ENCODE data around the gene ACOT7. TPM values are rescaled to one million over a fixed set of nuclear protein-coding genes. Genes with fewer than 3 reads are reported as not detected.
A peak's percentile ranks its signal among the peaks of the same experiment; 100 is the strongest.

Gene ACOT7
- total RNA-seq, 1 experiment from 2014 or later: 151 TPM

- TF ChIP-seq FOXK1 (CRISPR knock-in tag; IDR thresholded peaks at IDR 0.05) (peak; percentile 21; the same call in 1 of the 2 replicates), TEAD4 (CRISPR knock-in tag; IDR thresholded peaks at IDR 0.05) (no peak)
Observed at GRCh38 chr1:6239213-6239752, 154.3 kb downstream of the ACOT7 start (continued).

GRCh38 chr1:6237093-6237492 lies 156.5 kb downstream of the ACOT7 start:
- ATAC-seq: no peak
- TF ChIP-seq ZNF121 (CRISPR knock-in tag; IDR thresholded peaks at IDR 0.05): peak; percentile 91
- TF ChIP-seq AFF4 (CRISPR knock-in tag; IDR thresholded peaks at IDR 0.05; ENCODE audit: borderline replicate concordance): no peak
- H3K4me1 Mint-ChIP-seq: peaks cover 57% of the 10 kb centered on the region

GRCh38 chr1:6235296-6235677 lies 158.3 kb downstream of the ACOT7 start:
- Mint-ChIP-seq H3K9me3 (no peaks in the 10 kb centered on the region), H3K27ac (peak overlapping the region; percentile 84), H3K4me1 (peaks cover 44% of the 10 kb centered on the region), H3K27me3 (ENCODE audit: low read depth) (no peaks in the 10 kb centered on the region), H3K4me3 (peak overlapping the region; percentile 85), H3K36me3 (peaks cover 34% of the 10 kb centered on the region)
- ChIA-PET POLR2A (interaction anchor here (1.0 to 4.6 kb wide), 4 partner anchors 10 to 29 kb away, joined by 3 to 22 read pairs (median 4); no protein-coding TSS in a partner anchor), CTCF (interaction anchor here (0.6 to 21.4 kb wide), 6 partner anchors 9 to 188 kb away, joined by 3 to 489 read pairs (median 6); partner anchors contain the start of gene RNF207)
- no peak for DNase-seq (ENCODE audit: low spot score)
- no peak for ATAC-seq
- TF ChIP-seq NR3C1 (CRISPR knock-in tag; conservative IDR thresholded peaks at IDR 0.05; ENCODE audit: low read depth) (no peak), ZNF317 (CRISPR knock-in tag; IDR thresholded peaks at IDR 0.05; ENCODE audit: borderline replicate concordance, low read depth) (no peak), FOXP4 (CRISPR knock-in tag; IDR thresholded peaks at IDR 0.05) (no peak), AR (CRISPR knock-in tag; IDR thresholded peaks at IDR 0.05) (no peak), AFF4 (CRISPR knock-in tag; IDR thresholded peaks at IDR 0.05; ENCODE audit: borderline replicate concordance) (no peak), ZNF425 (CRISPR knock-in tag; conservative IDR thresholded peaks at IDR 0.05) (no peak), JAZF1 (CRISPR knock-in tag; IDR thresholded peaks at IDR 0.05) (no peak), SOX15 (CRISPR knock-in tag; IDR thresholded peaks at IDR 0.05) (no peak), PRRX2 (CRISPR knock-in tag; IDR thresholded peaks at IDR 0.05) (no peak), GRHL2 (CRISPR knock-in tag; IDR thresholded peaks at IDR 0.05; ENCODE audit: insufficient replicate concordance, severe bottlenecking) (no peak), CBFB (CRISPR knock-in tag; IDR thresholded peaks at IDR 0.05; ENCODE audit: low read depth) (no peak), OVOL2 (CRISPR knock-in tag; IDR thresholded peaks at IDR 0.05; ENCODE audit: borderline replicate concordance) (no peak)

More at GRCh38 chr1:6237093-6237492, 156.5 kb downstream of the ACOT7 start:
- Mint-ChIP-seq H3K4me3 (peak overlapping the region; percentile 72; the same call in 1 of the 2 replicates), H3K27ac (no peak overlapping the region), H3K36me3 (peaks cover 21% of the 10 kb centered on the region), H3K9me3 (no peaks in the 10 kb centered on the region), H3K27me3 (ENCODE audit: low read depth) (no peaks in the 10 kb centered on the region)
- no peak for DNase-seq (ENCODE audit: low spot score)
- ChIA-PET POLR2A (interaction anchor here (4.6 kb wide), 1 partner anchor 10 kb away, joined by 22 read pairs; no protein-coding TSS in a partner anchor), CTCF (interaction anchor here (0.7 to 21.4 kb wide), 7 partner anchors 11 to 201 kb away, joined by 3 to 489 read pairs (median 21); partner anchors contain the start of genes GPR153, RNF207 and RPL22)
